Measurements from ENCODE around the gene CDH18.
"Not testable (repeated sequence)": the region's sequence is repeated elsewhere in the genome, so short reads cannot be mapped to it uniquely, and the experiment has no call there.

CDH18 gene

GRCh38 chr5:19795218-19795617 is 192.8 kb downstream of the CDH18 start:
- TF ChIP-seq CTCF (conservative IDR thresholded peaks at IDR 0.05; ENCODE audit: low read depth, low read length): no peak
- Histone ChIP-seq H3K4me1 (ENCODE audit: low read depth, poor library complexity, severe bottlenecking) (no peaks in the 10 kb centered on the region), H3K4me3 (IDR thresholded peaks at IDR 0.05; ENCODE audit: insufficient read depth, low read depth, low read length) (no peak overlapping the region), H4K20me1 (ENCODE audit: insufficient read depth) (no peaks in the 10 kb centered on the region), H3K79me2 (ENCODE audit: insufficient read depth, low read depth) (no peaks in the 10 kb centered on the region), H3K27ac (no peak overlapping the region), H3K27me3 (ENCODE audit: insufficient read depth, low read depth) (no peaks in the 10 kb centered on the region), H3K9ac (no peak overlapping the region), H3K4me2 (no peak overlapping the region), H2AFZ (ENCODE audit: low read depth) (no peak overlapping the region), H3K36me3 (ENCODE audit: insufficient read depth) (no peaks in the 10 kb centered on the region)

- no peaks in the 10 kb centered on the region for H3K27me3 ChIP-seq (ENCODE audit: insufficient read depth, low read depth)
- H4K20me1 ChIP-seq (ENCODE audit: insufficient read depth): no peaks in the 10 kb centered on the region
- no peaks in the 10 kb centered on the region for H3K79me2 ChIP-seq (ENCODE audit: insufficient read depth, low read depth)
- no peak for TF ChIP-seq CTCF (conservative IDR thresholded peaks at IDR 0.05; ENCODE audit: low read depth, low read length)
- no peaks in the 10 kb centered on the region for H3K36me3 ChIP-seq (ENCODE audit: insufficient read depth)
- H3K4me2 ChIP-seq: no peak overlapping the region
- no peak overlapping the region for H3K9ac ChIP-seq
- H3K4me3 ChIP-seq (IDR thresholded peaks at IDR 0.05; ENCODE audit: insufficient read depth, low read depth, low read length): no peak overlapping the region
- H2AFZ ChIP-seq (ENCODE audit: low read depth): no peak overlapping the region
- no peaks in the 10 kb centered on the region for H3K4me1 ChIP-seq (ENCODE audit: low read depth, poor library complexity, severe bottlenecking)
- no peak overlapping the region for H3K27ac ChIP-seq
These were observed 197.1 kb downstream of the CDH18 start for GRCh38 chr5:19790829-19791466.

- Histone ChIP-seq H3K4me3 (IDR thresholded peaks at IDR 0.05; ENCODE audit: insufficient read depth, low read depth, low read length) (no peak overlapping the region), H3K27ac (no peak overlapping the region), H3K4me1 (ENCODE audit: low read depth, poor library complexity, severe bottlenecking) (no peaks in the 10 kb centered on the region), H3K79me2 (ENCODE audit: insufficient read depth, low read depth) (no peaks in the 10 kb centered on the region), H3K27me3 (ENCODE audit: insufficient read depth, low read depth) (no peaks in the 10 kb centered on the region), H3K4me2 (no peak overlapping the region), H4K20me1 (ENCODE audit: insufficient read depth) (no peaks in the 10 kb centered on the region), H3K9ac (no peak overlapping the region), H2AFZ (ENCODE audit: low read depth) (no peak overlapping the region), H3K36me3 (ENCODE audit: insufficient read depth) (no peaks in the 10 kb centered on the region)
- no peak for TF ChIP-seq CTCF (conservative IDR thresholded peaks at IDR 0.05; ENCODE audit: low read depth, low read length)
These were observed 205.4 kb downstream of the CDH18 start for GRCh38 chr5:19782566-19782965.

- Histone ChIP-seq H3K27me3 (ENCODE audit: insufficient read depth, low read depth) (no peaks in the 10 kb centered on the region), H3K4me3 (IDR thresholded peaks at IDR 0.05; ENCODE audit: insufficient read depth, low read depth, low read length) (no peak overlapping the region), H3K27ac (no peak overlapping the region), H3K36me3 (ENCODE audit: insufficient read depth) (no peaks in the 10 kb centered on the region), H3K9ac (no peak overlapping the region), H3K4me2 (no peak overlapping the region), H3K4me1 (ENCODE audit: low read depth, poor library complexity, severe bottlenecking) (no peaks in the 10 kb centered on the region), H2AFZ (ENCODE audit: low read depth) (no peak overlapping the region), H4K20me1 (ENCODE audit: insufficient read depth) (no peaks in the 10 kb centered on the region), H3K79me2 (ENCODE audit: insufficient read depth, low read depth) (no peaks in the 10 kb centered on the region)
- TF ChIP-seq CTCF (conservative IDR thresholded peaks at IDR 0.05; ENCODE audit: low read depth, low read length): no peak
These were observed 210.6 kb downstream of the CDH18 start for GRCh38 chr5:19777363-19777762.

GRCh38 chr5:19776886-19777285 is 211.1 kb downstream of the CDH18 start:
- not testable (repeated sequence) for H3K4me2 ChIP-seq; H2AFZ ChIP-seq (ENCODE audit: low read depth); H3K36me3 ChIP-seq (ENCODE audit: insufficient read depth); H3K79me2 ChIP-seq (ENCODE audit: insufficient read depth, low read depth); H3K27ac ChIP-seq; H3K4me3 ChIP-seq (IDR thresholded peaks at IDR 0.05; ENCODE audit: insufficient read depth, low read depth, low read length); H4K20me1 ChIP-seq (ENCODE audit: insufficient read depth); H3K27me3 ChIP-seq (ENCODE audit: insufficient read depth, low read depth); H3K9ac ChIP-seq; H3K4me1 ChIP-seq (ENCODE audit: low read depth, poor library complexity, severe bottlenecking)
